Measurements from ENCODE around the gene MAN1C1.

- no peak for TF ChIP-seq CTCF (IDR thresholded peaks at IDR 0.05; ENCODE audit: poor library complexity, severe bottlenecking)
- no peak for TF ChIP-seq SMC3 (conservative IDR thresholded peaks at IDR 0.05; ENCODE audit: poor library complexity)
- no peak for TF ChIP-seq POLR2AphosphoS5 (IDR thresholded peaks at IDR 0.05)
- no peak for TF ChIP-seq EP300 (conservative IDR thresholded peaks at IDR 0.05; ENCODE audit: poor library complexity, severe bottlenecking)
- TF ChIP-seq TAF1 (IDR thresholded peaks at IDR 0.05; ENCODE audit: low read depth) = no peak
- TF ChIP-seq EZH2 (IDR thresholded peaks at IDR 0.05; ENCODE audit: borderline replicate concordance, insufficient read depth, low read length, poor library complexity, severe bottlenecking) = no peak
- no peak for TF ChIP-seq RAD21 (conservative IDR thresholded peaks at IDR 0.05)
Measured at GRCh38 chr1:25750923-25751605, 134.5 kb downstream of the MAN1C1 start.
